ENCODE measurements around the gene UVRAG. TPM values are rescaled to one million over a fixed set of nuclear protein-coding genes. Genes with fewer than 3 reads are reported as not detected.

Gene UVRAG
- total and polyA plus RNA-seq, 2 donors from 2014 or later = 7.2 to 27.9 TPM

DNA sequence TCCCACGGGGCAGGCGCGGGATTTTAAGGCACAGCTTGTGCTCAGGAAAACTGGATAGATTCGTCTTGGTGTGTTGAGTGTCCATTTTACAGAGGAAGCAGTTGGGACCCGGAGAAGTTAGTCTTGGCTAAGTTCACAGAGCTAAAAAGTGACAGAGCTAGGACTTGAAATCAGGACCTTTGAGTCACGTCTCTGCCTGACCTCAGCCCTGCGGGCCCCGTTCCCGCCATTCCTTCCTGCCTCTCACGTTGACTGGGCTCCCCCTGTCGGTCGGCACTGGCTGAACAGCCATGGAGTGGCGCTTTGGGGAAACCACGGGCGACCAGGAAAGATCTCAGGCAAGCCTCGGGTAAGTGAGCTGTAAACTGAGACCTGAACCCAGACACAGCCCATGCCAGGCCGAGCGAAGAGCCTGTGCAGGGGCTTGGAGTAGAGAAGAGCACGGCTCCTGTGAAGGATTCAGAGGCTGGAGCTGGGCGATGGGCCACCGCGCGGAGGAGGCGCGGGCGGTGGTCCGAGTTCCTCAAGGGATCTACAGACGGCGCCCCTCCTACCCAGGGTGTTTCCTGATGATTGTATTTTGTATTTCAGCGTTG lies 337.2 kb downstream of the UVRAG start:
- Histone ChIP-seq H3K9ac (ENCODE audit: low read length in 3 of 3) (peak overlapping the region in 1 of 3 donors; percentile 36), H3K36me3 (ENCODE audit: control insufficient read depth in 2 of 3, insufficient read depth in 3 of 3, low read length in 3 of 3) (no peaks in the 10 kb centered on the region), H3K9me3 (ENCODE audit: control insufficient read depth in 2 of 3, insufficient read depth in 1 of 3, low read length in 3 of 3) (no peaks in the 10 kb centered on the region), H3K27ac (ENCODE audit: low read depth in 2 of 2, low read length in 2 of 2) (no peak overlapping the region), H3K4me3 (ENCODE audit: low read length in 3 of 3) (peak overlapping the region in 2 of 3 donors; percentile 27 to 50), H3K4me1 (ENCODE audit: control insufficient read depth in 2 of 3, insufficient read depth in 2 of 3, low read depth in 1 of 3, low read length in 3 of 3) (peaks cover 0 to 3% (median 0%) of the 10 kb centered on the region in 3 donors), H3K27me3 (ENCODE audit: control insufficient read depth, insufficient read depth, low read length) (no peaks in the 10 kb centered on the region)
- DNase-seq (peak; percentile 83 to 94 (median 85)), FAIRE-seq (no peak)
- intact Hi-C loops (cut with DNase I) = loop anchor here (5.0 kb wide), 1 partner anchor 255 kb away; no protein-coding TSS in a partner anchor
- TF ChIP-seq, protein P1, sequence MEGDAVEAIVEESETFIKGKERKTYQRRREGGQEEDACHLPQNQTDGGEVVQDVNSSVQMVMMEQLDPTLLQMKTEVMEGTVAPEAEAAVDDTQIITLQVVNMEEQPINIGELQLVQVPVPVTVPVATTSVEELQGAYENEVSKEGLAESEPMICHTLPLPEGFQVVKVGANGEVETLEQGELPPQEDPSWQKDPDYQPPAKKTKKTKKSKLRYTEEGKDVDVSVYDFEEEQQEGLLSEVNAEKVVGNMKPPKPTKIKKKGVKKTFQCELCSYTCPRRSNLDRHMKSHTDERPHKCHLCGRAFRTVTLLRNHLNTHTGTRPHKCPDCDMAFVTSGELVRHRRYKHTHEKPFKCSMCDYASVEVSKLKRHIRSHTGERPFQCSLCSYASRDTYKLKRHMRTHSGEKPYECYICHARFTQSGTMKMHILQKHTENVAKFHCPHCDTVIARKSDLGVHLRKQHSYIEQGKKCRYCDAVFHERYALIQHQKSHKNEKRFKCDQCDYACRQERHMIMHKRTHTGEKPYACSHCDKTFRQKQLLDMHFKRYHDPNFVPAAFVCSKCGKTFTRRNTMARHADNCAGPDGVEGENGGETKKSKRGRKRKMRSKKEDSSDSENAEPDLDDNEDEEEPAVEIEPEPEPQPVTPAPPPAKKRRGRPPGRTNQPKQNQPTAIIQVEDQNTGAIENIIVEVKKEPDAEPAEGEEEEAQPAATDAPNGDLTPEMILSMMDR (IDR thresholded peaks at IDR 0.05; ENCODE audit: borderline replicate concordance, extremely low read depth, insufficient read depth) = peak; percentile 98

- Histone ChIP-seq H3K27me3 (ENCODE audit: control insufficient read depth, insufficient read depth, low read length) (no peaks in the 10 kb centered on the region), H3K36me3 (ENCODE audit: control insufficient read depth in 2 of 3, insufficient read depth in 3 of 3, low read length in 3 of 3) (no peaks in the 10 kb centered on the region), H3K4me1 (ENCODE audit: control insufficient read depth in 2 of 3, insufficient read depth in 2 of 3, low read depth in 1 of 3, low read length in 3 of 3) (peaks cover 0 to 3% (median 0%) of the 10 kb centered on the region in 3 donors), H3K9me3 (ENCODE audit: control insufficient read depth in 2 of 3, insufficient read depth in 1 of 3, low read length in 3 of 3) (no peaks in the 10 kb centered on the region), H3K9ac (ENCODE audit: low read length in 3 of 3) (no peak overlapping the region), H3K27ac (ENCODE audit: low read depth in 2 of 2, low read length in 2 of 2) (no peak overlapping the region), H3K4me3 (ENCODE audit: low read length in 3 of 3) (no peak overlapping the region)
- TF ChIP-seq, protein P1 (IDR thresholded peaks at IDR 0.05; ENCODE audit: borderline replicate concordance, extremely low read depth, insufficient read depth) = no peak
- FAIRE-seq (no peak), DNase-seq (no peak)
- intact Hi-C loops (cut with DNase I) = loop anchor here (5.0 kb wide), 1 partner anchor 256 kb away; no protein-coding TSS in a partner anchor
Measured at GRCh38 chr11:76152741-76153570, 337.9 kb downstream of the UVRAG start.

DNA sequence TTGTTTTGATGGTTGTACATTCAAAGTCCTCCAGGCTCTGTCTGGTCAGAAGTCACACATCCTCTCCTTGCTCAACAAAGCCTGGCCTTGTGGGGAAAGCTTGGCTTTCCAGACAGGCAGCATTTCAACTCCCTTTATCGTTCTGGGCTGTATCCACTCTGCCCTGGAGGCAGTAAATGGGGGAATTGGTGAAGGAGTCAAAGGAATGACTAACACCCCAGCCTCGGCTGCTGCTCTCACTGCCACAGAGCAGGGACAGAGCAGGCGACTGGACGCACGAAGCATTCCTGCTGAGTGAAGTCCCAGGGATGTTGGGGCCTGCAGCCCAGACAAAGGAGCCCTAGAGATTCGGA lies 338.5 kb downstream of the UVRAG start:
- H3K4me3 ChIP-seq (ENCODE audit: low read length in 3 of 3) = no peak overlapping the region
- no peak overlapping the region for H3K9ac ChIP-seq (ENCODE audit: low read length in 3 of 3)
- H3K9me3 ChIP-seq (ENCODE audit: control insufficient read depth in 2 of 3, insufficient read depth in 1 of 3, low read length in 3 of 3) = no peaks in the 10 kb centered on the region
- no peak overlapping the region for H3K27ac ChIP-seq (ENCODE audit: low read depth in 2 of 2, low read length in 2 of 2)
- DNase-seq (no peak), FAIRE-seq (no peak)
- intact Hi-C loops (cut with DNase I) = loop anchor here (5.0 kb wide), 1 partner anchor 256 kb away; no protein-coding TSS in a partner anchor
- TF ChIP-seq, protein P1 (IDR thresholded peaks at IDR 0.05; ENCODE audit: borderline replicate concordance, extremely low read depth, insufficient read depth) = no peak
- no peaks in the 10 kb centered on the region for H3K36me3 ChIP-seq (ENCODE audit: control insufficient read depth in 2 of 3, insufficient read depth in 3 of 3, low read length in 3 of 3)
- peaks cover 0 to 3% (median 0%) of the 10 kb centered on the region in 3 donors for H3K4me1 ChIP-seq (ENCODE audit: control insufficient read depth in 2 of 3, insufficient read depth in 2 of 3, low read depth in 1 of 3, low read length in 3 of 3)
- no peaks in the 10 kb centered on the region for H3K27me3 ChIP-seq (ENCODE audit: control insufficient read depth, insufficient read depth, low read length)

All from kidney (tissue), 14 donors.